ENCODE data around the gene MRPS10.
A peak's percentile ranks its signal among the peaks of the same experiment; 100 is the strongest.
"Not testable (repeated sequence)": the region's sequence is repeated elsewhere in the genome, so short reads cannot be mapped to it uniquely, and the experiment has no call there.

MRPS10 gene

GRCh38 chr6:42236682-42237473 is 19.2 kb upstream of the MRPS10 start:
- no peak for DNase-seq

GRCh38 chr6:42236030-42236429 is 18.4 kb upstream of the MRPS10 start:
- no peak for DNase-seq

GRCh38 chr6:42232035-42232434 is 14.4 kb upstream of the MRPS10 start:
- DNase-seq = no peak

GRCh38 chr6:42230345-42231321 is 13.0 kb upstream of the MRPS10 start:
- no peak for DNase-seq

- DNase-seq = no peak
These were observed 12.0 kb upstream of the MRPS10 start for GRCh38 chr6:42229506-42230119.

- DNase-seq = no peak
These were observed 10.6 kb upstream of the MRPS10 start for GRCh38 chr6:42228305-42228704.

GRCh38 chr6:42227173-42227850 is 9.7 kb upstream of the MRPS10 start:
- DNase-seq = no peak

GRCh38 chr6:42226645-42227143 is 9.0 kb upstream of the MRPS10 start:
- no peak for DNase-seq

- DNase-seq = no peak
These were observed 8.5 kb upstream of the MRPS10 start for GRCh38 chr6:42226161-42226611.

GRCh38 chr6:42225419-42225818 is 7.8 kb upstream of the MRPS10 start:
- no peak for DNase-seq

GRCh38 chr6:42225029-42225339 is 7.3 kb upstream of the MRPS10 start:
- DNase-seq = no peak

GRCh38 chr6:42224222-42225028 is 6.8 kb upstream of the MRPS10 start:
- no peak for DNase-seq

GRCh38 chr6:42222448-42222847 is 4.8 kb upstream of the MRPS10 start:
- DNase-seq = no peak

GRCh38 chr6:42221546-42221945 is 3.9 kb upstream of the MRPS10 start:
- DNase-seq = no peak

GRCh38 chr6:42220807-42221206 is 3.1 kb upstream of the MRPS10 start:
- no peak for DNase-seq

- no peak for DNase-seq
These were observed 523 bp downstream of the MRPS10 start for GRCh38 chr6:42217157-42217518.

- not testable (repeated sequence) for DNase-seq
These were observed 1.2 kb downstream of the MRPS10 start for GRCh38 chr6:42216495-42216894.

GRCh38 chr6:42212442-42212841 is 5.2 kb downstream of the MRPS10 start:
- DNase-seq = no peak

- no peak for DNase-seq
These were observed 5.9 kb downstream of the MRPS10 start for GRCh38 chr6:42211726-42212125.

GRCh38 chr6:42210551-42210950 is 7.1 kb downstream of the MRPS10 start:
- DNase-seq = peak; percentile 51

- DNase-seq = not testable (repeated sequence)
These were observed 10.1 kb downstream of the MRPS10 start for GRCh38 chr6:42207559-42207958.

GRCh38 chr6:42204768-42205282 is 12.8 kb downstream of the MRPS10 start:
- DNase-seq = no peak
